GM18520 (cell line): ENCODE measurements around the gene AFAP1.

Source experiments
- ATAC-seq: cut with Tn5 transposase; IDR thresholded peaks from one replicate; pipeline ENCODE4 v1.9.1; 2021; ENCODE audit not compliant: unreplicated experiment

The AFAP1 gene

DNA sequence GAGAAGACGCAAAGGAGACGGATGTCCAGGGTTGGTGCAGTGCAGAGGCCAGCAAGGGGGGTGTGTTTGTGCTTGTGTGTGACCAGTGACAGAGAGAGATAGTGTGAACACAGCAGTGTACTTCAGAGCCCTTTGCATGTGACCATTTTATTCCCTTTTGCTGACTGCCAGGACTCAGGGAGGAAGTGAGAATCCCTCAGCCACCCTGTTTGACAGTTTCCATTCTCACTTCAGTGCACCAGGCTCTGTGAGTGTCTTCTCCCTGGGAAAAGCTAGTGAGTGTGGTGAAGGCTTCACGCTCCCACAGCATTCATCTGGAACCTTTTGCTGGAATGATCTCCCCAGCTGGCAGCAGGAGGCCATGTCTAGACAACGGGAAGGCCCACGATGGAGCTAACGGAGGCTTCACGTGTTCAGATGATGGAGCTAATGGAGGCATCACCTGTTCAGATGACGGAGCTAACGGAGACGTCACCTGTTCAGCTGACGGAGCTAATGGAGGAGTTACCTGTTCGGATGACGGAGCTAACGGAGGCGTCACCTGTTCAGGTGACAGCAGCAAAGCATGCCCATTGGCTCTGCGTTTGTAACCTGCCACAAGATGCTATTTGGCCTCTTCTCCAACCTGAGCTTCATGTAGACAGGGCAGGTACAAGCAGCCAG, 195.4 kb downstream of the AFAP1 start:
- no peak for ATAC-seq

- ATAC-seq, result no peak
Observed at GRCh38 chr4:7742807-7743280, 196.8 kb downstream of the AFAP1 start.

DNA sequence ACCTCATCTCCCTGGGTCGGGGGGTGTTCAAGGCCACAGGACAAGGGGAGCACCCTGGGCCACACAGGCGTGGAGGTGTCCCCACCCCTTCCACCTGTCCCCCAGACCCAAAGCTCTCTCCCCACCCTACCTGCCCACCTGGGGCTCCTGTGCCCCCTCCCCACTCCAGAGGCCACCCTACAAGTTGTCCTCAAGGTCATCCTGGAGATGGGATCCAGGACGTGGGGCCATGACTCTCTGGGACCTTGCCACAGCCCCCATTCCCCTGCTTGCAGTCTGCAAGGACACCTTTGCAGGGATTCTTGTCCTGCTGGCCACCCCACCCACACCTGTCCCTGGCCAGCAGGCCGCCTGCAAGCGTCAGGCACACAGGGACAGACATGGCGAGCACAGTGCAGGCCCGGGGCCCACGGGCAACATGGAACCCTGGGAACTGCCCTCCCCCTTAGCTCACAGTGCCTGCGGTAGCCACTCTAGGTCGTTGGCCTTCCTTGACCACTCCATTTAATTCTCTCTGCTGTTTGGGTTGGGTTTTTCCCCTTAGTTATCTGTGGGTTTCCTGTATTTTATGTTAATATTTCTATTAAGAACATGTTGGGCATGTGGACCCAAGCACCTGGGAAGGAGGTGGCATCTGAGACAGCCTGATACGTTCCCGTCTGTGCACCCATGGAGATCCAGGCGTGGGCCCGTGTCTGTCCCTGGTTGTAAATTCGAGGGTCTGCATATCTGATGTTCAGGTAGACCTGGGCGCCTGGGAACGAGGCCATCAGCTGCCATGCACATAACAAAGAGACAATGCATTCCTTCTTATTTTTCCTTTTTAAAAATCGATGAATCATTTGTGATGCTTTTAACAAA, 197.5 kb downstream of the AFAP1 start:
- no peak for ATAC-seq

DNA sequence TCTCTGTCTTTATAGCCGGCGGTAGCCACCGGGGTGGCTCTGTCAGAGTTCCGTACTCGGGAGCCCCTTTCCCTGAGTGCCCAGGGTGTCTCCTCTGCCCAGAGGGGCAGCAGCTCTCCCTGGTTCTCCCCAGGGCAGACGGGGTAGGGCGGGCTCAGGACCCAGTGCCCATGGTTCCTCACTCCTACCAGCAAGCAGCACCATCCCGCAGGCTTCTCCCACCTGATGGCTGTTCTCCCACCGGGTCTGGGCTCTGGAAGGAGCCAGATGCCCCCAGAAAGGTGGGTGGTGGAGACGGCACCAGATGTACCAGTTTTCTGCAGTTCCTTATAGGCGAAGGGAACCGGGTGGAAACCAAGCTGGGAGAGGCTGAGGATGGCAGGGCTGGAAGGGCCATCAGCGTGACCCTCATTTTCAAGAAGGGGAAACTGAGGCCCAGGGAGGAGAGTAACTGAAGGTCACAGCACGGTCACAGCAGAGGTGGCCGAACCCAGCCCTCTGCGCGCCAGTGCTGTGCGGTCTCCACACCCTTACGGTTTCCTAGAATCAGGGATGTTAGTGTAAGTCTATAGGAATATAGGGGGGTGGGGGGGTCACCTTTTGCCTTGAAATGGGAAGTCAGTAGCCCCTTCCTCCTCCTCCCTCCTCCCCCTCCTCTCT, 198.7 kb downstream of the AFAP1 start:
- ATAC-seq, result no peak

GRCh38 chr4:7739918-7740865, 199.5 kb downstream of the AFAP1 start:
- ATAC-seq, result no peak

- ATAC-seq, result no peak
Observed at GRCh38 chr4:7739077-7739917, 200.4 kb downstream of the AFAP1 start.

DNA sequence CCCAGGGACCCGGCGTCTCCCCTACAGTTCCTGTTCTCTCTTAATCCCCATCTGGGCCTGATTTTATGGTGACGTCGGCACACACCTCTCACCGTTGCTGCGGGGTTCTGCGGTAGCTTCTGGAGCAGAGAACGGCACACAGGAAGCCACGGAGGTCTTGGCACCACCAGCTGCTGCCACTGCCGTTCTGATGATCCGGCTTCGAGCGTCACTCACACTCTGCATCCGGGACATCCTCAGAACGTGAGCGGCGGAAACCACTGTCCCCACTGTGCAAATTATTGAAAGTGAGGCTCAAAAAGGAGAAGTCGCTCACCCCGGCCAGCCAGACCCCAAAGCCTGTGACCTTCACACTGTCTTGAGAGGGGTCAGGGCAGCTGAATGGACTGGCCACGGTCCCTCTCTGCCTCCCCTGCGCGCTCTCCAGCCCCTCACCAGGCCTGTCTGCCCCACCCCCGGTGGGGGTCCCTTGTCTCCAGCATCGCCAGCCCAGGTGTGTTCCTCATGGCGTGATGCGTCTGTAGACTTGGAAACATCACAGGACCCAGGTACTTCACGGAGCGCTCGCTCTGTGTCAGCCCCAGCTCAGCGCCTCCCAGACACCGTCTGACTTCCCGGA, 201.1 kb downstream of the AFAP1 start:
- ATAC-seq, result no peak

DNA sequence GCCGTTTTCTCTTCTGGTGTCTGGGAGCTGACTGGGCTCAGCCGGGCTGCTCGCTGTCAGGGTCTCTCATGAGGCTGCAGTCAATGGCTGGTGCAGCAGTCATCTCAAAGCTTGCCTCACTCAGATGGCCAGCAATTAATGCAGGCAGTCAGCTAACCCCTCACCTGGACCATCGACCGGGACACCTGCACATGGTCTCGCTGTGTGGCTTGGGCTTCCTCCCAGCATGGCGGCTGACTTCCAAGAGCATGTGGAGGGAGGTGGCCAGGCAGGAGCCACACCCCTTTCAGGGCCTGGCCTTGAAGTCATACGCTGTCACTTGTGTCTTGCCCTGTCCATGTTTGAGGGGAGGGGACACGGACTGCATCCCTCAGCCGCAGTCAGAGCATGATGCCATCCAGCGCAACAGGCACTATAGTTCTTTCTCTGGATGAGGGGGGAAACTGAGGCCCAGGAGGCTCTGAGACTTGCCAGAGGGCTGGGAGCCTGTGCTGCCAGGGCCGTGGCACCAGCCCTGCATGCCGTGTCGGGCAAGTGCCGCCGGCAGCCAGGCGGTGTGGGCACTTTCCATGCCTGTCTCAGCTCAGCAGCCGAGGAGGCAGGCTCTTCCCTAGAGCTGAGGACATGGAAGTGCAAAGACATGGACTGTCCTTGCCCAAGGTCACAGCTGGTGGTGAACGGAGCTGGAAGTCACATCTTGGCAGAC, 201.8 kb downstream of the AFAP1 start:
- ATAC-seq, result no peak

GRCh38 chr4:7737268-7737645, 202.4 kb downstream of the AFAP1 start:
- ATAC-seq, result no peak

DNA sequence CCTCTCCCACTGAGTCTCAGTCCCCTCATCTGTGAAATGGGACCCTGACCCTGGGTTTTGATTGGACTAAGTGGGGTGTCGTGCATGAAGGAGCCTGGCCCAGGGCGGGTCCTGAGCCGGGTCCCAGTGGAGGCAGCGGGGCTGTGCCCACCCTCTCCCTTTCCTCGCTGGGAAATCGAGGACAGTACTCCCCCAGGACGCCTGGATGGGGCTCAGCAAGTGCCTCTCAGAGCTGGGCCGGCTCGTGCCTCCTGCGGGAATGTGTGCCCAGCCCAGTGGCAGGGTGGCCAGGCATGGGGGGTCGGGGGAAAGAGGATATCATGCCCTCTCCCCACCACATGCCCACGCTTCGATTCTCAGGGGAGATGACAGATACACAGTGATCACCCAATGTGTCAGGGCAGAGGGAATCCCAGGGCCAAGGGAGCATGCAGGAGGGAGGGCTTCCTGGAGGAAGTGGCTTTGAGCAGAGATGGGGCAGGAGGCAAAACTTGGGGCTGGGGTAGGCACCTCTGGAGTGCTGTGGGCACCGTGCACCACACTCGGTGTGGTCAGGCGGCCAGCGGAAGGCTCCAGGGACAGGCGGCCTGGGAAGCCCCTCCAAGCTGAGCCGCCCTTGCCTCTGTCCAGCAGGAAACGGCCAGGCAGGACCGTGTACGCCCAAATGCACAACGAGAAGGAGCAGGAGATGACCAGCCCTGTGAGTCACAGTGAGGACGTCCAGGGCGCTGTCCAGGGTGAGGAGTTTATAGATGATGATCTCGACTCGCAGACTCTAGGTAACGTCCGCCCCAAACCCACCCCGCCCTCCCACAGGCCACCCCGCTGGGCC, 203.0 kb downstream of the AFAP1 start:
- ATAC-seq, result no peak

DNA sequence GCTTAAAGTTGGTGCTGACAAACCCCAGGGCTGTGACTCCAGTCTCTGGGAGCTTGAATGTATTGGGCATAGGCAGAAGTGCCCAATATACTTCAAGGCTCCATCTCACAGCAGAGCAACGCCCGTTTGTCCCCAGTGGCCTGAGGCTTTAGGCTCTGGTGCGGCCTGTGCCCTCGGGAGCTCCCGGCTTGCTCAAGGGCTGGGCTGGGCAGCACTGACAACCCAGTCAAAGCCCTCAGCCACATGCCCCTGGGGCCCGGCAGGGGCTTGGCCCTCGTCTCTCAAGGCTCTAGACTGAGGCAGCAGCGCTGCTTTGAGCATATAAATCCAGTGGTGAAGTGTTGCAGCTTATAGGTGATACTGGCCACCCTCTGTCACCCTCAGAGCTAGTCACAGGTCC, 203.7 kb downstream of the AFAP1 start:
- no peak for ATAC-seq

DNA sequence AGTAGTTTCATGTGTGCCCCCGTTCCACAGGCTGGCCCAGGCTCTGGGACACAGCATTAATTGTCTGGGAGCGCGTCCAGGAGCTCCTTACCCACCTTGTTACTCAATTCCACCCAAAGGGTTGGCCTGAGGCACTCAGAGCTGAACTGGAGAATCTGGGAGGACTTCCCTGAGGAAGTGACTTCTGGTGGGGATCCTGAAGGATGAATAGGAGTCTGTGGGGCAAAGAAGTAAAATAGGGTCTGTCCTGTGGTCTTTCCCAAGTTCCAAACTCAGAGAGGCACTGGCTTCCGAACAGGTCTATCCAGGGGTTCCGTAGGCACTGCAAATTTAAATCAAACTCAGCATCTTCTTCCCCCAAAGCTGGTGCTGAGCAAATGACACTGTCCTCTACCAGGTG, 204.3 kb downstream of the AFAP1 start:
- no peak for ATAC-seq

GRCh38 chr4:7734651-7735260, 204.9 kb downstream of the AFAP1 start:
- ATAC-seq, result no peak

- no peak for ATAC-seq
Observed at GRCh38 chr4:7733801-7734650, 205.6 kb downstream of the AFAP1 start.

GRCh38 chr4:7733201-7733600, 206.5 kb downstream of the AFAP1 start:
- no peak for ATAC-seq

DNA sequence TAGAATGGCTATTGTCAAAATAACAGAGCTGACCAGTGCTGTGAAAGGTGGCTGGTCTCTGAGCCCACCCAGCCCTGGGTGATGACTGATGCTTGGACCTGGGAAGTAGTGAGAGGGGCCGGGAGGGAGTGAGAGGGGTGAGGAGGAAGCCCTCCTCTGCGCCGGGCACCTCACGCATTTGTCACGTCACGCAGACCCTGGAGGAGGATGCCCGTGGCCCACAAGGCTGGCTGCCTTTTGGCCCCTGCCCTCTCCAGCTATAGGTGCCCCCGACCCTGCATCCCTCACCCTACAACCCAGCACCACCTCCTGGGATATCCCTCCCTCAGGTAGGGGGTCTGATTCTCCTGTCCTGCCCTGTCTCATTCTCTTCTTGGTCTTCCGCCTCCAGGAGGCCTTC, 207.4 kb downstream of the AFAP1 start:
- ATAC-seq, result no peak

- no peak for ATAC-seq
Observed at GRCh38 chr4:7731437-7731836, 208.2 kb downstream of the AFAP1 start.
